ENCODE measurements around the gene SLC2A11. TPM values are rescaled to one million over a fixed set of nuclear protein-coding genes. Genes with fewer than 3 reads are reported as not detected.

SLC2A11 gene
- total and polyA plus RNA-seq, 10 of the 15 experiments (the other 5 are each of a cell fraction or from before 2014, with no cell fraction given), result 0.98 to 18.3 (median 8.6) TPM

GRCh38 chr22:23913661-23914353 lies 56.1 kb downstream of the SLC2A11 start (continued):
- TF ChIP-seq TCF7 (IDR thresholded peaks at IDR 0.05; ENCODE audit: borderline replicate concordance) (no peak), POU2F2 (IDR thresholded peaks at IDR 0.05; ENCODE audit: borderline replicate concordance, low read depth, low read length) (no peak; the same call in 2 of the 3 replicates), MLLT1 (IDR thresholded peaks at IDR 0.05) (peak; percentile 34; the same call in 1 of the 2 replicates), YBX1 (IDR thresholded peaks at IDR 0.05) (no peak), KLF5 (IDR thresholded peaks at IDR 0.05; ENCODE audit: partially characterized antibody) (peak; percentile 35), USF2 (IDR thresholded peaks at IDR 0.05; ENCODE audit: borderline replicate concordance, low read depth, low read length) (no peak), TARDBP (IDR thresholded peaks at IDR 0.05; ENCODE audit: borderline replicate concordance) (no peak), ZNF592 (IDR thresholded peaks at IDR 0.05) (no peak), ZNF384 (IDR thresholded peaks at IDR 0.05; ENCODE audit: borderline replicate concordance, low read depth, low read length) (no peak), MEF2B (IDR thresholded peaks at IDR 0.05; ENCODE audit: partially characterized antibody, poor library complexity, severe bottlenecking) (no peak), ZNF274 (IDR thresholded peaks at IDR 0.05; ENCODE audit: insufficient read depth, insufficient read length) (no peak), CUX1 (IDR thresholded peaks at IDR 0.05; ENCODE audit: insufficient replicate concordance, low read depth, low read length) (no peak), EZH2 (IDR thresholded peaks at IDR 0.05; ENCODE audit: borderline replicate concordance, control insufficient read depth, low read depth, low read length) (no peak), POLR2A (IDR thresholded peaks at IDR 0.05; ENCODE audit: low read depth, low read length) (peak; percentile 99), ASH2L (IDR thresholded peaks at IDR 0.05; ENCODE audit: borderline replicate concordance, low read depth) (0 out of 2 replicates have a peak, but pooled peaks have one; percentile 13), MTA3 (IDR thresholded peaks at IDR 0.05; ENCODE audit: borderline replicate concordance, low read length) (0 out of 2 replicates have a peak, but pooled peaks have one; percentile 78), MEF2A (IDR thresholded peaks at IDR 0.05; ENCODE audit: insufficient read depth, low read depth, low read length) (0 out of 2 replicates have a peak, but pooled peaks have one; percentile 7), MYB (IDR thresholded peaks at IDR 0.05; ENCODE audit: borderline replicate concordance, low read depth, low read length) (no peak)

Data from GM12878 (cell line).